Astrocyte of the cerebellum (primary cell): ENCODE data around the gene OTOGL.

ENCODE experiments used
- DNase-seq: peaks from one replicate; pipeline ENCODE4 v3.0.0-alpha.2; 2011; ENCODE audit warnings: low read depth
- H3K4me3 ChIP-seq: 2 replicates; pipeline ENCODE4 v1.5.1; 2011; ENCODE audit warnings: mild to moderate bottlenecking, low read depth, low read length, moderate library complexity
- in situ Hi-C: cut with HindIII; loops from 2 replicates; pipeline ENCODE4 v1.10.0; 2017; ENCODE audit warnings: low sequenced_read_pairs
- TF ChIP-seq, protein P1 (sequence below): IDR thresholded peaks from 2 replicates; pipeline ENCODE4 v1.5.1; 2012; ENCODE audit warnings: low read length, low read depth, moderate library complexity, mild to moderate bottlenecking; ENCODE audit errors: missing control alignments

The OTOGL gene

DNA sequence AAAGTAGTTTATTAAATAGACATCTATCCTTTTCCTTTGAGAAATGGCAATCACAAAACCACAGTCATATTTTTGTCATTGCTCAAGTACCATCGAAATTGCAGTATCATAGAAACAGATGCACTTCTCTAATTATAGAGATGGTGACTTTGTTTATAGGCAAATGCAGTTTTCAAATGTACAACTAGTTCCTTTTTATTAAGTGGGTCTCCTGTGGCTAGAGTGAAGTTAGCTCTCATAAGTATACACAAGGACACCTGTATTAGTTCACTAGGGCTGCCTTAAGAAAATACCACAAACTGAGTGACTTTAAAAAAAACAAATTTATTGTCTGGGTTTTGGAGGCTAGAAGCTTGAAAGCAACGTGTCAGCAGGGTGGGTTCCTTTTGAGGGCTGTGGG lies 62.8 kb downstream of the OTOGL start:
- in situ Hi-C loops: no loop called here
- no peak for DNase-seq
- no peak overlapping the region for H3K4me3 ChIP-seq
- TF ChIP-seq, protein P1, sequence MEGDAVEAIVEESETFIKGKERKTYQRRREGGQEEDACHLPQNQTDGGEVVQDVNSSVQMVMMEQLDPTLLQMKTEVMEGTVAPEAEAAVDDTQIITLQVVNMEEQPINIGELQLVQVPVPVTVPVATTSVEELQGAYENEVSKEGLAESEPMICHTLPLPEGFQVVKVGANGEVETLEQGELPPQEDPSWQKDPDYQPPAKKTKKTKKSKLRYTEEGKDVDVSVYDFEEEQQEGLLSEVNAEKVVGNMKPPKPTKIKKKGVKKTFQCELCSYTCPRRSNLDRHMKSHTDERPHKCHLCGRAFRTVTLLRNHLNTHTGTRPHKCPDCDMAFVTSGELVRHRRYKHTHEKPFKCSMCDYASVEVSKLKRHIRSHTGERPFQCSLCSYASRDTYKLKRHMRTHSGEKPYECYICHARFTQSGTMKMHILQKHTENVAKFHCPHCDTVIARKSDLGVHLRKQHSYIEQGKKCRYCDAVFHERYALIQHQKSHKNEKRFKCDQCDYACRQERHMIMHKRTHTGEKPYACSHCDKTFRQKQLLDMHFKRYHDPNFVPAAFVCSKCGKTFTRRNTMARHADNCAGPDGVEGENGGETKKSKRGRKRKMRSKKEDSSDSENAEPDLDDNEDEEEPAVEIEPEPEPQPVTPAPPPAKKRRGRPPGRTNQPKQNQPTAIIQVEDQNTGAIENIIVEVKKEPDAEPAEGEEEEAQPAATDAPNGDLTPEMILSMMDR: no peak

DNA sequence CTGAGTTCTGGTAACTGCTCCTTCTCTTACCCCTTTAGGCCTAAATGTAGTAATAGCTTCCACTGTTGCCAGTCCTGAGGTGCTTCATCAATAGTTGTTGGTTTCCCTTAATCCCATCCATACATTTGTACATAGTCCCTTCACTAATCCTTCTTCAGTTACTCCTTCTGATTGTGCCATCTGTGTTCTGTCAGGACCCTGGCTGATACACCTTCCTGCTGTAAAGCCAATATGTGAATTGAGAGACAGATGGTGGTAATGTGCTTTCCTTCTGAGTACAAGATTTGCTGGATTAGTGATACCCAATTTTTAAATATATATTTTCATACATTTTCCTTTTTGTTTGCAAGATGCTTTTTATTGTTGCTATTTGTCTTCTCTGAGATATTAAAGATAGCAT lies 66.4 kb downstream of the OTOGL start:
- no peak overlapping the region for H3K4me3 ChIP-seq
- no peak for DNase-seq
- TF ChIP-seq, protein P1: no peak
- in situ Hi-C loops: no loop called here

DNA sequence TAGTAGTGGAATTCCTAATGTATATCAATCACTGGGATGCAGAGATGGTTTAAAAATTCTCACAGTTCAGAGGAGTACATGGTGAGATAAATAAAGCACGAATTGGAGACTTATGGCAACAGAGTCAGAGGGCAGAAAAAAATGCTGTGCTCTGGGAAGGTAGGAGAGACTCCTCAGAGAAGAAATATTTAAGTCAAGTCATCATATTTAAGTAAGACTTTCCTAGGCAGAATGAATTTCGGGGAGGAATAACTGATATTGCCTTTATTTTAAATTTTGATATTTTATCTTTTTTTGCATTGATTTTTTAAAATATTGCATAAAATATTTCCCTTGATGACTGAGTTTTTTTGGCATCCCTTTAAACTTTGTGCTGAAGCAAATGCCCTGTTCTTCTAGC lies 67.4 kb downstream of the OTOGL start:
- H3K4me3 ChIP-seq: no peak overlapping the region
- TF ChIP-seq, protein P1: no peak
- DNase-seq: no peak
- in situ Hi-C loops: no loop called here

DNA sequence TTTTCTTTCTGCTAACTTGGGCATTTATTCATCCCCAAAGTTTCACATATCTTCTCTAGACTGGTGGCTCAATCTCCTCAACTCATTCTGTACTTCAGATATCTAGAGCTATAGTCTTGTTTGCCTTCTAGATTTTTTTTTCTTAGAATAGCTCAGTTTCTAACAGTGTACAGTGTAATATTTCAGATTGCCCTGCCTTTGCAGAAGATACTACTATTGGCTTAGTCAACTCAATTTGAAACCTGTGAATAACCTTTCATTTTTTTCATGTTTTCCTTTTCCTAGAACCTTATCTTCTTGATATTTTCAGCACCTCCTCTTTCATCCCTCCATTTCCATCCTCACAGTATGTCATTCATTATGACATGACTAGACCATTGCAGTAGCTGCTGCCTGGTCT lies 69.6 kb downstream of the OTOGL start:
- TF ChIP-seq, protein P1: no peak
- in situ Hi-C loops: no loop called here
- no peak overlapping the region for H3K4me3 ChIP-seq
- DNase-seq: no peak

DNA sequence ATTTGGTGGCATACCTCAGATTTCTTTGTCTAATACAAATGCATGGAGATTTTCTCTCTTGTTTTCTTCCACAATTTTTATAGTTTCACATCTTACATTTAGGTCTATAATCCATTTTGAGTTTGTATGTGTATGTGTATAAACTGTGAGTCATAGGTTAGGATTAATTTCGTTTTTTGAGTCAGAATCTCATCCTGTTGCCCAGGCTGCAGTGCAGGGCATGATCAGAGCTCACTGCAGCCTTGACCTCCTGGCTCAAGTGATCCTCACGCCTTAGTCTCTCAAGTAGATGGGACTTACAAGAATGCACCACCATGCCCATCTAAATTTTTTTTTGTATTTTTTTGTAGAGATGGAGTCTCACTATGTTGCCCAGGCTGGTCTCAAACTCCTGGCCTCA lies 71.6 kb downstream of the OTOGL start:
- H3K4me3 ChIP-seq: no peak overlapping the region
- TF ChIP-seq, protein P1: no peak
- DNase-seq: no peak
- in situ Hi-C loops: no loop called here

DNA sequence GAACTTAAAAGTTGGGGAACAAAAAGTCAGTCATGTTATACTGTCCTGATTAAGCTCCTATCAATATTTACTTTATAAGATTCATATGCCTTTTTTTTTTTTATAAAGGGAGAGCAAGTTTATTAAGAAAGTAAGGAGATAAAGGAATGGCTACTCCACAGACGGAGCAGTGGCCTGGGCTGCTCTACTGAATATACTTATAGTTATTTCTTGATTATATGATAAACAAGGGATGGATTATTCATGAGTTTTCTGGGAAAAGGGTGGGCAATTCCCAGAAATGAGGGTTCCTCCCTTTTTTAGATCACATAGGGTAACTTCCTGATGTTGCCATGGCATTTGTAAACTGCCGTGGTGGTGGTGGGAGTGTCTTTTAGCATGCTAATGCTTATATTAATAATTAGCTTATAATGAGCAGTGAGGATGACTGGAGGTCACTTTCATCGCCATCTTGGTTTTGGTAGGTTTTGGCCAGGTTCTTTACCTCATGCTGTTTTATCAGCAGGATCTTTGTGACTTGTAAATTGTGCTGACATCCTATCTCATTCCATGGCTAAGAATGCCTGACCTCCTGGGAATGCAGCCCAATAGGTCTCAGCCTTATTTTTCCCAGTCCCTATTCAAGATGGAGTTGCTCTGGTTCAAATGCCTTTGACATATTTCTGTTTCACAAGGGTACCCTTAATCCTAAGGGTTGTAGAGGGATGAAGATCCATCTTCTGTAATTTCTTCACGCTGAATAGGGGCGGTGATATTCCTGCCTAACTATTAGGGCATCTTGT lies 73.9 kb downstream of the OTOGL start:
- in situ Hi-C loops: no loop called here
- TF ChIP-seq, protein P1: no peak
- no peak overlapping the region for H3K4me3 ChIP-seq
- DNase-seq: no peak
